GM06990 (cell line): ENCODE data around the gene TMEM101.

Experiments used
- DNase-seq: peaks from one replicate; pipeline ENCODE4 v3.0.0-alpha.2; 2011; ENCODE audit not compliant: insufficient read length; ENCODE audit errors: extremely low read depth
- H3K27me3 ChIP-seq: replicated peaks from 2 replicates; pipeline ENCODE4 v1.6.0; 2011; ENCODE audit warnings: low read length; ENCODE audit not compliant: control insufficient read depth, insufficient read depth
- H3K36me3 ChIP-seq: 2 replicates; pipeline ENCODE4 v1.5.1; 2011; ENCODE audit warnings: low read length; ENCODE audit not compliant: control insufficient read depth, insufficient read depth
- H3K4me3 ChIP-seq: replicated peaks from 2 replicates; pipeline ENCODE4 v1.5.1; 2011; ENCODE audit warnings: low read depth, mild to moderate bottlenecking, control low read depth, low read length
- CTCF ChIP-seq: IDR thresholded peaks from 2 replicates; pipeline ENCODE4 v1.5.1; 2011; ENCODE audit warnings: low read length, control low read depth, mild to moderate bottlenecking, inconsistent platforms; ENCODE audit not compliant: insufficient read depth, poor library complexity, severe bottlenecking

The TMEM101 gene

GRCh38 chr17:44004077-44004760, 10.5 kb downstream of the TMEM101 start, which contains the start of gene NAGS:
TSS of gene NAGS (plus strand) at chr17:44004622. CDS start at chr17:44004664, 42 bp downstream.
- peaks cover 1% of the 10 kb centered on the region; the same call in 1 of the 2 replicates for H3K36me3 ChIP-seq
- no peak within 1 kb of the TSS for H3K4me3 ChIP-seq
- DNase-seq, result no peak
- TF ChIP-seq CTCF, result no peak
- peaks cover 3% of the 10 kb centered on the region for H3K27me3 ChIP-seq

- Histone ChIP-seq H3K4me3 (no peak overlapping the region), H3K27me3 (peaks cover 3% of the 10 kb centered on the region), H3K36me3 (no peaks in the 10 kb centered on the region)
- DNase-seq, result no peak
- no peak for TF ChIP-seq CTCF
These were observed 12.5 kb downstream of the TMEM101 start for GRCh38 chr17:44002141-44002848.

GRCh38 chr17:44001461-44001920, 13.3 kb downstream of the TMEM101 start:
- peaks cover 3% of the 10 kb centered on the region for H3K27me3 ChIP-seq

GRCh38 chr17:44000871-44001460, 13.8 kb downstream of the TMEM101 start:
- DNase-seq, result no peak
- no peak for TF ChIP-seq CTCF
- Histone ChIP-seq H3K27me3 (peaks cover 4% of the 10 kb centered on the region), H3K36me3 (no peaks in the 10 kb centered on the region), H3K4me3 (no peak overlapping the region)

More at GRCh38 chr17:44001461-44001920, 13.3 kb downstream of the TMEM101 start:
- TF ChIP-seq CTCF, result no peak
- DNase-seq, result no peak
- H3K4me3 ChIP-seq, result no peak overlapping the region
- H3K36me3 ChIP-seq, result no peaks in the 10 kb centered on the region

GRCh38 chr17:44000141-44000860, 14.5 kb downstream of the TMEM101 start:
- H3K4me3 ChIP-seq, result no peak overlapping the region
- no peak for DNase-seq
- no peaks in the 10 kb centered on the region for H3K36me3 ChIP-seq
- peaks cover 4% of the 10 kb centered on the region for H3K27me3 ChIP-seq
- no peak for TF ChIP-seq CTCF
